ENCODE results near the gene S100A12. TPM values are rescaled to one million over a fixed set of nuclear protein-coding genes. Genes with fewer than 3 reads are reported as not detected.
"Not testable (repeated sequence)": the region's sequence is repeated elsewhere in the genome, so short reads cannot be mapped to it uniquely, and the experiment has no call there.

S100A12 gene
- not detected in 2 replicates for total RNA-seq (ENCODE audit: low replicate concordance)

DNA sequence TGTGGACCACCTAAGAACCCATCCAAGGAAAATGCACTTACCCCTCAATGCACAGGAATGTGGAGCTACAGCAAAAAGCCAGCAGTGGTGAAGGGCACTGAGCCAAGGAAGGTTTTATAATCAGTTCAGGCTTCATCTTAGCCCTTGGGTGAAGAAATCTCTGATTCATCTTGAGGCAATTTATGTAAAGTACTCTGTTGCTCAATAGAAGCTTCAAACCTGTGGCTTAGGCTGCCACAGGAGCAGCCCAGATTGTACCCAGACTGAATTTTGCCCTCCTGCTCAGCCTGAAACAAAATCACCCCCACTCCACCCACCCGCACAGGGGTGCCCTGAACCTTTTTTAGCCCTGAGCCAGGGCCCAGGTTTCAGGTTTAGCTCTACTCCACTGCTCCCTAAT, at the start of gene S100A12:
Gene S100A12, minus strand, starts transcription at position 111 of the 400 bp plus-strand sequence. CDS start 1,029 bp downstream, outside the sequence.
- no peak within 1 kb of the TSS for H3K4me3 ChIP-seq (ENCODE audit: low read depth, low read length)
- DNase-seq (ENCODE audit: low read depth) = peak; percentile 78
- TF ChIP-seq, protein P1, sequence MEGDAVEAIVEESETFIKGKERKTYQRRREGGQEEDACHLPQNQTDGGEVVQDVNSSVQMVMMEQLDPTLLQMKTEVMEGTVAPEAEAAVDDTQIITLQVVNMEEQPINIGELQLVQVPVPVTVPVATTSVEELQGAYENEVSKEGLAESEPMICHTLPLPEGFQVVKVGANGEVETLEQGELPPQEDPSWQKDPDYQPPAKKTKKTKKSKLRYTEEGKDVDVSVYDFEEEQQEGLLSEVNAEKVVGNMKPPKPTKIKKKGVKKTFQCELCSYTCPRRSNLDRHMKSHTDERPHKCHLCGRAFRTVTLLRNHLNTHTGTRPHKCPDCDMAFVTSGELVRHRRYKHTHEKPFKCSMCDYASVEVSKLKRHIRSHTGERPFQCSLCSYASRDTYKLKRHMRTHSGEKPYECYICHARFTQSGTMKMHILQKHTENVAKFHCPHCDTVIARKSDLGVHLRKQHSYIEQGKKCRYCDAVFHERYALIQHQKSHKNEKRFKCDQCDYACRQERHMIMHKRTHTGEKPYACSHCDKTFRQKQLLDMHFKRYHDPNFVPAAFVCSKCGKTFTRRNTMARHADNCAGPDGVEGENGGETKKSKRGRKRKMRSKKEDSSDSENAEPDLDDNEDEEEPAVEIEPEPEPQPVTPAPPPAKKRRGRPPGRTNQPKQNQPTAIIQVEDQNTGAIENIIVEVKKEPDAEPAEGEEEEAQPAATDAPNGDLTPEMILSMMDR (IDR thresholded peaks at IDR 0.05; ENCODE audit: insufficient read depth, low read length) = no peak

DNA sequence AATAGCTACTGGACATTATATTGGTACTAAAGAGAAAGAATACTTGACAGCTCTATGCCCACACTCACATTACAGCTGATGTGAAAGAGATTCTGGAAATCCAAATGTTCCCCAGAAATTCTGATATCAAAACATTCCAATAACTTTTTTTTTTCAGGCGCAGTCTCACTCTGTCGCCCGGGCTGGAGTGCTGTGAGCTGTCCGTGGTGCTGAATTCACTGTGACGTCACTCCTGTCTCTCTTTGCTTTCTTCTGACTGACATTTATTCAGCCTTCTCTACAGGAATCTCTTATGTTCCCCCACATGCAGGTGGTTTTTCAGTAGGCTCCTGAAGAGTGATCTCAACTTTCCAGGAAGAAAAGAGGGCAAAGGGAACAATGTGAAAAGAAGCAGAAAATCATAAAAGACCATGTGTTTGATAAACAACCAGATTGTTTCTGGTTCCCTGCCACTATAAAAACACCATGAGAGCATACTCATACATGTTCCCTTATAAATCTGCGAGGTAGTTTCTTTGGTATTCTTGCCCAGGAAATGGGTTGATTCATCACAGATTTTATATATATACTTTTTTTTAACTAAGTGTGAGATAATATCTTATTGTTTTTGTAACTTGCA, 47.1 kb upstream of the S100A12 start:
- TF ChIP-seq, protein P1 (IDR thresholded peaks at IDR 0.05; ENCODE audit: insufficient read depth, low read length) = no peak
- peak; percentile 67 for DNase-seq (ENCODE audit: low read depth)
- no peak overlapping the region for H3K4me3 ChIP-seq (ENCODE audit: low read depth, low read length)

DNA sequence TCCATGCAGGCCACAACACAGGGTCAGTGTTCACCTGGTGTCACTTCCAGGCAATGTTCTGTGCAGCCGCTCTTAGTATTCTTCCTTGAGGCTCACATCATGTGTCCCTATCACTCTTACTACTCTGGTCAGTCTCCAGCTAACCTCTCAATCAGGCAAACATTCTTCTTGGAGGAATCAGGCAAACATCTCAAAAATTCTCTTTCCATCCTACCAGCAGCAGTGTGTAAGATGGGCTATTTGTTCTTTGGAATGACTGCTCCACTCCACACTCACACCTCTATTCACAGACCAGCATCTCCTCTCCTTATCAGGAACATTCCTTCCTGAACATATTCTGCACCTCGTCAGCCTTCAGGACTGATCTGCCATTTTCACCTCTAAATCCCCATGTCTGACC, 44.9 kb upstream of the S100A12 start:
- no peak overlapping the region for H3K4me3 ChIP-seq (ENCODE audit: low read depth, low read length)
- TF ChIP-seq, protein P1 (IDR thresholded peaks at IDR 0.05; ENCODE audit: insufficient read depth, low read length) = no peak
- no peak for DNase-seq (ENCODE audit: low read depth)

DNA sequence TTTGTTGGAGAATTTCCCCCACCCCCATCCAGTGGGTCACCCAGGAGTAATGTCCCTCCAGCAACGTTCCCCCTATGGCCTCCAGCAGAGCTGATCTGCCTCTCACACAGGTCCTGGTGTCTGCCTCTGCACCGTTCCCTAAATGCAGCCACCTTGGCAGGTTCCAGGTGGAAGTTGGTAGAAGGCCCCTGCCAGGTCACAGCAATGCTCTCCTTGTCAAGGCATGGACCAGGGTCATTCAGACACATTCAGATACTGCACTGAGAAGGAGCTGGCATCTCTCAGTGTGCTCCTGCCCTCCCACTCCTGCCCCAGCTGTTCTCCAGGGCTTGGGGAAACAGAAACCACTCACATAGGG, 44.0 kb upstream of the S100A12 start:
- not testable (repeated sequence) for DNase-seq (ENCODE audit: low read depth); H3K4me3 ChIP-seq (ENCODE audit: low read depth, low read length)

DNA sequence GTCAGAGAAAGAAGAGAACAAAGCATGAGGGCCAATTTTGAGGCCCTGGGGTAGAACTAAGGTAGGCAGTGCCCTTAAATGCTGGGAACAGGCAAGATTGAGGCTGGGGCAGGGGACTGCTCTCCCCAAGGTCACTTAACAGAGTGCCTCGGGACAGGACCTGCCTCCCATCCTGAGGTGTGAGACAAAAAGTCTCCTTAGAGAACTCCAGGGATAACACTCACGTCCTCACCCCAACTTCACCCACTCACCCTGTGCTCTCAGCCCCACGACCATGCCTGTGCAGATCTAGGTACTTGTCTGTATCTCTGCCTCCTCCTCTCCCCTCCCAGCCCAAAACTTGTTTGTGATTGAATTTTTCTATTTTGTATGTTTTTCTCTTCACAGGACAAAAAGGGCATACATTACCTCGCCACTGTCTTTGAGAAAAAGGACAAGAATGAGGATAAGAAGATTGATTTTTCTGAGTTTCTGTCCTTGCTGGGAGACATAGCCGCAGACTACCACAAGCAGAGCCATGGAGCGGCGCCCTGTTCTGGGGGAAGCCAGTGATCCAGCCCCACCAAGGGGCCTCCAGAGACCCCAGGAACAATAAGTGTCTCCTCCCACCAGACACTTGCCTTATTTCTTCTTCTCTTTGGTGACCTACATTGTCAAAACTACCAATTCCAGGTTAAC, 43.5 kb upstream of the S100A12 start:
- not testable (repeated sequence) for H3K4me3 ChIP-seq (ENCODE audit: low read depth, low read length); DNase-seq (ENCODE audit: low read depth)

DNA sequence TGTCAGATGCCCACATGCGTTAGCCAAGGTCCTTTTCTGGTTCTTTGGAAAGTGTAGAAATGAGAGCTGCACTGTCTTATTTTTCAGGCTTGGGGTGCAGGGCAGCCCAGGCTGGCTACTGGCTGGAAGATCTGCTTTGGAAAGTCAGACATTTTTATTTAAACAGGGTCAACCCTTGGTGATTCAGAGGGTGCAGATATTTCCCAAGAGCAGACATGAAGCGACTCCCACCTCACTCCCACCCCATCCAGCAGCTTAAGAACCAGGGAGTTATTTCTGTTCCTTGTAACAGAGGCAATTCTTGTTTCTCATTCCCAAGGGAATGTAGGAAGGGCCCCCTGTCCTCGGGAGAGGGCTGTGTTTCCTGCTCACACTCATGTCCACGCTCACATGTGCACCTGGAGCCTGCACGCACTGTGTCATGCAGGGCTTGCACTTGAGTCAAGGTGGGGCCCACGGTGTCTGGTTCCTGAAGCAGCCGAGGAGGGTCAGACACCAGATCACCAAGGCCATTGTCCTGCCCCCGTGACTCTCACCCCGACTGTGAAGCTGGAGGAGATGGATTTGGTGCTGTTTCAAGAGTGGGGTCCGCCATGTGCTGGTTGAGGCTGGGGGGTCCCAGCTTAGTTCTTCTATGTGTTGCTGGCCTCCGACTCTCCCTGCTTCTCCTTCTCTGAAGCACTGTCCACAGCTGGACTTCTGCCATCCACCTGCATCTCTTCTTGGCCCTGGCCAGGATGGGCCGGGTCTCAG, 41.9 kb upstream of the S100A12 start:
- H3K4me3 ChIP-seq (ENCODE audit: low read depth, low read length) = no peak overlapping the region
- TF ChIP-seq, protein P1 (IDR thresholded peaks at IDR 0.05; ENCODE audit: insufficient read depth, low read length) = no peak
- DNase-seq (ENCODE audit: low read depth) = no peak

DNA sequence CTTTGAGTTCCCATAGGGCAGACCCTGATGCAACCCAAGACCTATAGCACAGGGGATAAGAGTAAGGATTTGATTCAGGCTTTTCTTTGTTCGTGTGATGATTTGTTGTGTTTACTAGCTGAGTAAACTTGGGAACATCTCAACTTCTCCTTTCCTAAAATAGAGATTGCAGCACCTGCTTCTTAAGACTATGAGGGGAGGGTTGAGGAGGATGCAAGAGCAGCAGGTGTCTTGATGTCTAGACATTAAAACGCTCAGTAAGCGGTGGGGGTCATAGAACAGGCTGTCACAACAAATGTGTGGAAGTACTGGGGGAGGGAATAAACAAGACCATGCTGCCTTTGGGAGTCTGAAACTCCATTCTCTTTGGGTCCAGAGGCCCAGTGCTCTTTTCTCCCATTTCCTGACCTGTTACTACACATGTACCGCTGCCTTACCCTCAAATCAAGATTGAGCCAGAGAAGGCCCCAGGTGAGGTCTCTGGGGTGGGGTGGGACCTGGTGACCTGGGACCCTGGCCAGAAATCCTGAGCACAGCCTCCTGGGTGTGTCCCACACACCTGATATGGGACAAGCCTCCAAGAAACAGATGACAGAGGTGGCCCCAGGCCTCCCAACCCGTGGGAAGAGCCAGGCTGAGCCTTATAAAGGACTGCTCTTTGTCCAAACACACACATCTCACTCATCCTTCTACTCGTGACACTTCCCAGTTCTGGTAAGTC, 40.6 kb upstream of the S100A12 start, which contains the start of gene S100A7A:
Gene S100A7A, plus strand, starts transcription at position 671 of the 721 bp plus-strand sequence. CDS start 1,563 bp downstream, outside the sequence.
- DNase-seq (ENCODE audit: low read depth) = no peak
- H3K4me3 ChIP-seq (ENCODE audit: low read depth, low read length) = no peak within 1 kb of the TSS
- TF ChIP-seq, protein P1 (IDR thresholded peaks at IDR 0.05; ENCODE audit: insufficient read depth, low read length) = no peak

DNA sequence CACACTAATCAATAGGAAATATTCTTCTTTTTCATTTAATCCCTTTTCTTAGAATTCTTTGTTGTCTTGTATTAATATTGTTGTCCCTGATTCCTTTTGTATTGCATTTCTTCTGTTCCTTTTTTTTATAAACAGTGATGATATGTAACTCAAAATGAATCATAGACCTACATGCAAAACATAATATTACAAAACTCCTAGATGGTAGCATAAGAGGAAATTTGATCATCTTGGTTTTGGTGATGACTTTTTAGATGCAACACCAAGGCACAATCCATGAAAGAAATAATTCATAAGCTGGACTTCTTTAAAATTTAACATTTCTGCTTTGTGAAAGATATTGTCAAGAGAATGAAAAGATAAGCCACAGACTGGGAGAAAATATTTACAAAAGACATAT, 38.5 kb upstream of the S100A12 start:
- not testable (repeated sequence) for DNase-seq (ENCODE audit: low read depth); H3K4me3 ChIP-seq (ENCODE audit: low read depth, low read length)

DNA sequence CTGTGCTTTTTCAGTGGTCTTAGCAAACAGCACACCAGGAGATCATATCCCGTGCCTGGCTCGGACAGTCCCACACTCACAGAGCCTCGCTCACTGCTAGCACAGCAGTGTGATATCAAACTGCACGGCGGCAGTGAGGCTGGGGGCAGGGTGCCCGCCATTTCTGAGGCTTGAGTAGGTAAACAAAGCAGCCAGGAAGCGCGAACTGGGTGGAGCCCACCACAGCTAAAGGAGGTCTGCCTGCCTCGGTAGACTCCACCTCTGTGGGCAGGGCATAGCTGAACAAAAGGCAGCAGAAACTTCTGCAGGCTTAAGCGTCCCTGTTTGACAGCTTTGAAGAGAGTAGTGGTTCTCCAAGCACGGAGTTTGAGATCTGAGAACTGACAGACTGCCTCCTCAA, 31.9 kb upstream of the S100A12 start:
- H3K4me3 ChIP-seq (ENCODE audit: low read depth, low read length); DNase-seq (ENCODE audit: low read depth): not testable (repeated sequence)

DNA sequence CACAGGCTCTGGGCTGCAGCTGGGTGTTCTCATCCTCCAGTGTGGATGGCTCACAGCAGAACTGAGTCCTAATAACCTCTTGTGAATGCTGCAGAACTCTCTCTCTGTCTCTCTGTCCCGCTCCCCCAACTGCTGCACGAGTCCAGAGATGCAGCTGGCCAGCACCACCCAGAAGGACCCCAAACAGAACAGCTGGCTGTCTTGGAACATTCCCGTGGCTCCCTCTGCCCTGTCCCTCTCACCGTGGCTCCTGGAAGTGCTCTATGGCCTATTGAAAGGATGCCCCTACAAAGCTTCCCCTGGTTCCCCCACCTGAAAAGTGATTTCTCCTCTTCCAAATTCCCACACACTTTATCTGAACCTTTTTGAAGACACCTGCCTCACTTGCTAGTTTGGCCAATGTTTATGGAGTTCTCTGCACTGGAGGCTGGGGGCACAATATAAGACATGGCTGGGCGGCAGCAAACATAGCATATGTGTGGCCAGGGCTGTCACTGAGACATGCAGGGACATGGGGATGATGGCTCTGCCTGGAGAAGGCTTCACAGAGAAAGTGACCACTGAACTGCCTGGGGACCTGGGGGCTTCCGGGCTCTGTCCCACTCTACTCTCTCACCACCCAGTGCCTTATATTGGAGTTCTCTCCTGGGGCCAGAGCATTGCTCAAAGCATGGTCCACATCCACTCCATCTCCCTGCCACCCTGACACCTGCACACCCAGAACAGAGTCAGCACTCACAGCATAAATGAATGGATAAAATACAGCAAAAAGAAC, 30.6 kb upstream of the S100A12 start:
- DNase-seq (ENCODE audit: low read depth); H3K4me3 ChIP-seq (ENCODE audit: low read depth, low read length): not testable (repeated sequence)

Measured in fibroblast of the aortic adventitia (primary cell).